Stimulated activated CD8-positive, alpha-beta memory T cell treated with anti-CD3 and anti-CD28 coated beads, Interleukin-4, amount 100 ng/mL, for 4 hours (primary cell): ENCODE results near the gene LENG1.
A peak's percentile ranks its signal among the peaks of the same experiment; 100 is the strongest.

Experiments used
- DNase-seq, 2 donors: peaks; one replicate each; pipeline ENCODE4 v3.0.0-alpha.2; 2020; ENCODE audit warnings: low read depth in 2 of 2, low spot score in 1 of 2

Gene LENG1

DNA sequence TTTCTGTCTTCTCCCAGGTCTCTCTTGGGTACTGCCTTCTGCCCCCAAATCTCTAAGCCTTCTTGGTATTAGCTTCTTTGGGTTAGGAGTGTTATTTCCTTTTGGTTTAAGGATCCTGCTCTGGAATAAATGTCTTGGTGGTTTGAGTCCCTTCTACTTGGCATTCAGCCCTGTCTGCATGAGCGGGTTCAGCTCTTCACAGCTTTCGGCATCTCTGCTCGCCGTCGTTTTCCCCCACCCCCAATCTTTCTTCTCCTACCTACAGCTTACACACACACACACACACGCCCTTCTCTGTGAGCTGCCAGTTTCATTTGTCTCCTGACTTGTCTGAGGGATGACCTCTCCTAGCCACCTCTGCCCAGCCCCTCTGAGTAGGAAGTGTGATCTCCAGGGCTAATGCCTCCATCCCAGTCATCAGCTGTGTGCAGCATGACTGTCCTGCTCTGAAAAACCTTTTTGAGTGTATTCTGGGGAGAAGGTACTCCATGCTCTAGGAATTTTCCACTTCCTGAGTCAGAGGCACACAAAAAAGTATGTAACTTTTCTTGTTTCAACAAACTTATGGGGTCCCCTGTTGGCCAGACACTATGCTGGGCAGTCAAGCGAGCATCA is 17.2 kb downstream of the LENG1 start:
- no peak for DNase-seq

DNA sequence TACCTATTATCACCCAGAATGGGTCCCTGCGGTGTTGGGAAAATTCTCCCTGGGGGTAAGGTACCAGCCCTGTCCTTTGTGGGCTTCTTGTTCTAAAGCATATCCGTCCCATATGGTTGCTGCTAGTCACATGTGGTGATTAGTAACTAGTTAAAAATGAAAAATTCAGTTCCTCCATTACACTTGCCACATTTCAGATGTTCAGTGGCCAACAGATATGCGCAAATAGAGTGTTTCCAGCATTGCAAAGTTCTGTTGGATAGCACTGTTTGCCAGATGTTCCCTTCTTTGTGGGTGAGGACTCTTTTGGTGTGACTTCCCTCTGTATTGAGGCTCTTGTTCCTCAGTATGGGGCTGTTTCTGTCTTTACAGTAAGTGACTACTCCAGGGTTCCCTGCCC is 18.2 kb downstream of the LENG1 start:
- no peak for DNase-seq

DNA sequence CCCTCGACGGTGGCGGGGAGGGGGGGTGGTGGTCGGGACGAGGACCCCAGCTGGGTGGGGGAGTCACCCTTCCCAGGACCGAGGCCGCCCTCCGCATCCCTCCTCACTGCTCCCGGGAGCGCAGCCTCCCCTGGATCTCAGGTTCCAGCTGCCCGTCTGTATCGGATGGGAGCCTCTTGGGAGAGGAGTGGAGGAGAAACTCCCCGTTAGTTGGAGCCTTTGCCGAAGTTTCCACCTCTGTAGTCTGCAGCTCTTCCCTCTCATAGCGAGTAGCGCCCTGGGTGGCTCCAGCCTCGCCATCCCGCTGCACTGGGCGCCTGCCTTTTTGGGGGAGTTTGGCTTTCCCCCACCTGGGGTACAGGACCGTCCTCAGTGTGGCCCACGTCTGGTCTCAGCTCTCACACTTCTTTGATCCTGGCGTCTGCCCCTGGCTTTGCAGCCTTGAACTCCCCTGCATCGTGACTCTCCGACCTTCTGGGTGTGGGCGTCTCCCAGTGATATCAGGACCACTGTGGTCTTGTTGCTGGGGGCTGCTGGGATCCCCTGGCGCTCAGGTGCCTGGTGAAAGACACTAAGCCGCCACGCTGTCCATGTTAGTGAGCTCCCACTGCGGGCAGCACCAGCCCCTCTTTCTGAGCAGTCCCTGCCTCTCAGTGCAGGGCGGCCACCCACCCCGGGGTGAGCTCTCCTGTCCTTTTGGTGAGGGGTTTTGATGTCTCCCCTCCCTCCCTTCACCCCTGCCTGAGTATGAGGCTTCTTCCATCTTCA is 20.8 kb downstream of the LENG1 start:
- no peak for DNase-seq

DNA sequence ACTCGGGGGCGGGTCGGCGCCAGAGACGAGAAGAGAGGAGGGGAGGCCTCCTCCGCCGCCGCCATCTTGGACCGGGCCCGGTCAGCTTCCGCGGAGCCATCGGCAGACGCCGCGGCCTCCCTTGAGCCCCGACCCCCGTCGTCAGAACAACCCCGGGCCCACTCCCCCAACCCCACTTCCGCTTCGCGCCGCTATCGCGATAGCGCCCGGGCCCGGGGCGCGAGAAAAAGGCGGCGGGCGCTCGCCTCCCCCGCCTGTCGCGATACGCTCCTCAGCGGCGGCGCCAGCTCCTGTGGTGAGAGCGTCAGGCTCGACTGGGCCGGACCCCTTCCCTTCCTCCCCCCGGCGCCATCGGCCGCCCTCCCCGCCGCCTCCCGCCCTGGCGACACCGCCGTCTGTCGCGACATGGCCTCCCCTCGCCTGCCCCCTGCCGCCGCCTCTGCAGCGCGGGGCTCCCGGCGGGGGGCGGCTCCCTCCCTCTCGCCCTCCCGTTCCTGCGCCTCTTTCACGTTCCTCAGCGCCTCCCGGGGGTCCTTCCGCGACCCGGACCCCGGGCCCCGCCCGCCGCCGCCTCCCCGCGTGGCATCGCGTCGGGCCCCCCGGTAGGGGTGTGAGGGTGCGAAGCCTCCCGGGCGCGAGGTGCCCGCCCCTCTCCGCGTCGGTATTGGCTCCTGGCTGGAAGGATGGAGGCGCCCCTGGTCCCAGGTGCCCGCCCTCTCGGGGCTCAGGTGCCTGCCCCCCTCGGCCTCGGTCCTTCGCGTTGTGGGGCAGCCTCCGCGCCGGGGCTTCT is 21.6 kb downstream of the LENG1 start, which contains the start of gene CNOT3:
Gene CNOT3 (plus strand): TSS at position 64 of the 790 bp plus-strand sequence. CDS start 5,217 bp downstream, outside the sequence.
- no peak for DNase-seq

DNA sequence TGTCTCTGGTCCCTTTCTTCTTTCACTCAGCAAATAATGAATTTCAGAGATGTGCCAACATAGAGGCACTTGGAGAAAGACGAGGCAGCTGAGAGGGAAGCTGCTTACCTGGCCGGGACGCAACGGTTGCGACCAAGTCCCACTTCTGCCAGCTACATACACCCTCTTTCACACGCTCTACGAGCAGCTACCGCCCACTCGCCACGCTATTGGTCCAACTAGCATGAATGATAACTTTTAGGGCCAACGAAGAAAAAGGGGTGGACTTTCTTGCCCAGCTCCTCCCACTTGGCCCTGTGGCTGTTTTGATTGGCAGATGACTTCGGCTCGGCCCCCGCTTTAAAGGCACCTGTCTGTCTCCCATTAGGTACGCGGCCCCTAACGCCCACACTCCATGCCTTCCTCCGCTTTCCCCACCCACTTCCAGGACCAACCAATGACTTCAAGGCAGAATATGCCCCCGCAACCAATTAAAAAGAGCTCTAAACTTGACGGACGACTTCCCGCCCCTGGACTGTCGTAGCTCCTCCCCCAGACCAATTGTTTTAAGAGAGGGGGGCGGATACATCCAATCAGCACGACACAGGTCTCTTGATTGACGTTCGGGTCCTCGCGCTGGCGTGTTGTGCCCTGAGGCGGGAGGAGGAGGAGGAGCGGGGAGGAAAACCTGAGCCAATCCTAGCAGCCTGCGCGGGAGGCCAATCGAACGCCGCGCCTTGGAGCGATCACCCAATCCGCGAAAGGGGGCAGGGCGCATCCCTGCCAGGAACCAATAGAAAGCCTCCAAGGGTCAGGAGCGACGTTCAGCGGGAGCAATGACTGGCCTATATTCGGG is 22.4 kb downstream of the LENG1 start:
- DNase-seq: peak; percentile 95 to 99

DNA sequence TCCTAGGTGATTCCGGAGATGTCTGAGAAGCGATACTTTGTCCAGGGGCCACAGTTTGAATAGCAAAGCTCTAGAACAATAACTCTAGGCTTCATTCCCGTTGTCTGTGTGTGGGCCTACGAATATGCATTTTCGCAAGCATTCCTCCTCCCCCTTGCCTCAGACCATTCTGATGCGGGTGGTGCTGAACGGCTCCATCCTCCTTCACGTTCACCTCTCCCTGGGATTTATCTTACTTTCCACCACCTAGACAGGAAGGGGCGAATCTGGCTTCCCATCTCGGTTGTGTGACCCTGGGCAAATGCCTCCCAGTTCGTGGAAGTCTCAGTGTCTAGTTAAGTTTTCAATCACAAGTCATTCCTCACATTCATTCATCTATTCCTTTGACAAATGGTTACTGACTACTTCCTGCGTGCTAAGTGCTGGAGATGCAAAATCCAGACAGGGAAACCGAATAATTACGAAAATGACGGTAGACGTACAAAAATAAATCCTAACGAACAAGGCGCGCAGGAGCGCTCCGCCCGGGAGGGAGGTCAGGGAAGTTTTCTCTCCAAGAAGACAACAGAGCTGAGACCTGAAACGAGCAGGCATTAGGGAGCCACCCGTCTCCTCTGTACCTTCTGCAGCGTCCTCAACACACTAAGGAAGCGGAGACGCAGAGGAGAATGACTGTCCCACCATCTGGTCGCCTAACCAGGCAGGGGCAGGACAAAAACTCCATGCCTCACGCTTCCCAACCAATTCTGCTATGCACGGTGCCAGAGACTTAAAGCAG is 23.2 kb downstream of the LENG1 start:
- no peak for DNase-seq

DNA sequence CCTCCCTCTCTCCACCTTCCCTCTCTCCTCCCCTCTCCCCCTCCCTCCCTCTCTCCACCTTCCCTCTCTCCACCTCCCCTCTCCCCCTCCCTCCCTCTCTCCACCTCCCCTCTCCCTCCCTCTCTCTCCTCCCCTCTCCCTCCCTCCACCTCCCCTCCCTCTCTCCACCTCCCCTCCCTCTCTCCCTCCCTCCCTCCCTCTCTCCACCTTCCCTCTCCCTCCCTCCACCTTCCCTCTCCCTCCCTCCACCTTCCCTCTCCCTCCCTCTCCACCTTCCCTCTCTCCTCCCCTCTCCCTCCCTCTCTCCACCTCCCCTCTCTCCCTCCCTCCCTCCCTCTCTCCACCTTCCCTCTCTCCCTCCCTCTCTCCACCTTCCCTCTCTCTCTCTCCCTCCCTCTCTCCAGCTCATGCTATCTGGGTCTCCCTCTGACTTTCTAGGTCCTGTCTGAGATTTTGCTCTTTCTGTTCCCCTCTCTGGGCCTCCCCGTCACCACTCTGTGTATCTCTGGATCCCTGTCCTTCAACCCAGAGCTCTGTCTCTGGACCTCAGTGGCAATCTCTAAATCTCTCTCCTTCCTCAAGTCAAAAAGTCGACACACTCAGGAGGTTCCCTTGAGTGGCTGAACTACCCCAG is 25.4 kb downstream of the LENG1 start:
- no peak for DNase-seq

DNA sequence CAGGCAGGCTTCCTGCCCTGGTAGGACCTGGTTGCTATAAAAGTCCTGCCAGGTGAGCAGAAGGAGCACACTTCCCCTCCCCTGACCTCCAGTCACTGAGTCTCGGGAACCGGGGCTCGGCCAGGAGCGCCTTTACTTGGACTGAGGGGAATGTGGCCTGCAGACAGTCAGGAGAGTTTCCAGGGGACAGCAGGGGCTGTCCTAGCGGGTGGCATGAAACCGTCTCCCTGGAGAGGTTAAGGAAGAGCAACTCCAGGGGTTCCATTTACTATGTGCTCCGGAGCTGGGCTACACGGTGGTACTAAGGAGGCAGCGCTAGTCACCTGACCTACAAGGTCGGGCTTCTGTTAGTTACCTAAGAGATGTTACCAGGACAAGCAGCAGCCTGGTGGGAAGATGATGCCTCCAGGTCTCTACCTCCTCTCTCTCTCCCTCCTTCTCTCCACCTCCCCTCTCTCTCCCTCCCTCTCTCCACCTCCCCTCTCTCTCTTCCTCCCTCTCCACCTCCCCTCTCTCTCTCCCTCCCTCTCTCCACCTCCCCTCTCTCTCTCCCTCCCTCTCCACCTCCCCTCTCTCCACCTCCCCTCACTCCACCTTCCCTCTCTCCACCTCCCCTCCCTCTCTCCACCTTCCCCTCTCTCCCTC is 26.1 kb downstream of the LENG1 start:
- DNase-seq: no peak

DNA sequence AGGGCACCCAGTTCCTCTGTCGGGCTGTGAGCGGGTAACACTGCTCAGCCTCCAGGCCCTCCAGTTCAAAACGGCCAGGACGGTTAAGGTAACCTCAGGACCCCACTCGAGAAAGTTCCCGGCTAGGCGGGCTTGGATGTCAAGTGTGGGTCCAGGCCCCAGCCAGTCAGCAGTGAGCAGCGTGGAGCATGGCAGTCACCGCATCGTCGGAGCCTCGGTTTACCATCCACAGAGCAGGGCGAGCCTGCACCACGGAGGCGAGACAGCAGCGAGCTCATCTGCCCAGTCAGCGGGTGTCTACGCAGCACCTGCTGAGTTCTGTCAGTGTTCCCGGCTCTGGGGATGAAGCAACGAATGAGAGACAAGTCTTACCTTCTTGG is 29.9 kb downstream of the LENG1 start:
- DNase-seq: no peak

DNA sequence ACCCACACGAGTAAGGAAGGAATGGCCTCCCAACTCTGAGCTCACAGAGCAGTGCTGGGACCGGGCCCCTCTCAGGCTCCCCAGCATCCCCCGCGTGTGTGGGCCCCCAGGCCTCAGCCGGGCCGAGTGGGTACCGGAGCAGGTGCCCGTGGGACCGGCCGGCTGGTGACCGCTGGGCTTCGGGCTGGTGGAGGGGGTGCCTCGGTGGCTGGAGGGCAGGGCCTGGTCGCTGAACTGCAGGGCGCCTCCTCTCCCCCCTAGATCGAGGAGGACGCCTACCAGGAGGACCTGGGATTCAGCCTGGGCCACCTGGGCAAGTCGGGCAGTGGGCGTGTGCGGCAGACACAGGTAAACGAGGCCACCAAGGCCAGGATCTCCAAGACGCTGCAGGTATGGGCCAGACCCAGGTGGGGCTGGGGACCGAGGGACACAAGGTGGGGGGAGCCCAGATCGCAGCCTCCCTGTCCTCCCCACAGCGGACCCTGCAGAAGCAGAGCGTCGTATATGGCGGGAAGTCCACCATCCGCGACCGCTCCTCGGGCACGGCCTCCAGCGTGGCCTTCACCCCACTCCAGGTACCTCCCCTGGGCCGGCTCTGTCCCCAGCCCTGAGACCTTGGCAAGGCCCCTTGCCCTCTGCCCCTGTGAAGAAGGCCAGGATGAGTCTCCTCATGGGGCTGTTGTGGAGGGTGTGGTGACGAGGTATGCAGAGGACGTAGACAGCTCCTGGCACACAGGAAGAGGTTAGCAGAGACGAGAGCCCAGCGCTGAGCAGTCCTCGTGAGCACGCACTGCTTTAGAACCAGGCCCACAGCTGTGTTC is 30.5 kb downstream of the LENG1 start:
- no peak for DNase-seq

DNA sequence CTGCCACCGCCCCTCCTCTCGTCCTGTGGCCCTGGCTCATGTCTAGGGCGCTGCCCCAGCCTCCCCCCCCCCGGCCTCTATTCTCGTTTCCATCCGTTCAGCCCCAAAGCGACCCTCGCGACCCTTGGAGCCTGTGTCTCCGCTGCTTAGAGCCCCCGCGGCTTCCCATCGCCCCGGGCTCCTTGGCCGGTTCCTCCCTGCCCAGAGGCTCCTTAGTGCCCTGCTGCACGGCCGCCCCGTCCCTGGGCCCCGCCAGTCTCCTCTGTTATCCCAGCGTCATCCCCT is 31.1 kb downstream of the LENG1 start:
- no peak for DNase-seq

DNA sequence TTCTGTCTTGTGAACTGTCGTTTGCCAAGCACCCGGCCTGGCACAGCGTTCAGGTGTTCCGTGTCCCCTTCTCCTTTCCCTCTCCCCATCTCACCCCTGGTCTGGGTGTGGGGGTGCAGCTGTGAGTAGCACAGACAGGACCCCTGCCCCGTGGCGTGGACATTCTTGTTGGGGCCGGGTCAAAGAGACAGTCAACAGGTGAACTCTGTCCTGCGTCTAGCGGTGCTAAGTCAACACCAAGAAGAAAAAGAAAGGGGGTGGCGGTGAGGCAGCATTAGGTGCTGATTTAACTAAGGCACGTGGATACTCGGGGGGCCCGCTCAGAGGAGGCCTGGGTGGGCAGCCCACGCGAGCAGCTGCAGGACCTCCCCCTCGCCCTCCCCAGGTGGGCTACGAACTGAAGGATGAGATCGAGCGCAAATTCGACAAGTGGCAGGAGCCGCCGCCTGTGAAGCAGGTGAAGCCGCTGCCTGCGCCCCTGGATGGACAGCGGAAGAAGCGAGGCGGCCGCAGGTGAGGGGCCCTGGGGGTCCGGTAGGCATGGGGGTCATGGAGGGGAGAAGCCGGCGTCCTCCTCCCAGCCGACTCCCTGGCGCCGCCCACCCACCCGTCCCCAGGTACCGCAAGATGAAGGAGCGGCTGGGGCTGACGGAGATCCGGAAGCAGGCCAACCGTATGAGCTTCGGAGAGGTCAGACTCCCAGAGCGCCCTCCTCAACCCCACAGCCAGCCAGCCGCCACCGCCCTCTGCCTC is 31.7 kb downstream of the LENG1 start:
- no peak for DNase-seq

DNA sequence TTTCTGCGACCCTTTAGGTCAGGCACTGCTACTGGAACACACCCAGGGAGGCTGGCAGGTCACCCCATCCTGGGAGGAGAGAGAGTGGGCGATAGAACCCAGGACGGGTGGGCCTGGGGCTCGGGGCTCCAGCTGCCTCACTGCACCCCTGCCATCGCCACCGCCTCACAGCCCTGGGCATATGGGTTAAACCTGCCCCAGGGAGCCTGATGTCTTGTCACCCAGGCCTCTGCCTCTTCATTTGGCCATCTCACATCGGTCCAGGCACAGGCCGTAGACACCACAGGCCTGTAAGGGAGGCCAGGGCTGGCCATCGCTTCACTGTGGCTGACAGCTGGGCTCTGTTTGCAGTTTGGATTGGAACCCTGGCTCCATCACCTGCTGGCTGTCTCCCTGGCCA is 33.8 kb downstream of the LENG1 start:
- no peak for DNase-seq

DNA sequence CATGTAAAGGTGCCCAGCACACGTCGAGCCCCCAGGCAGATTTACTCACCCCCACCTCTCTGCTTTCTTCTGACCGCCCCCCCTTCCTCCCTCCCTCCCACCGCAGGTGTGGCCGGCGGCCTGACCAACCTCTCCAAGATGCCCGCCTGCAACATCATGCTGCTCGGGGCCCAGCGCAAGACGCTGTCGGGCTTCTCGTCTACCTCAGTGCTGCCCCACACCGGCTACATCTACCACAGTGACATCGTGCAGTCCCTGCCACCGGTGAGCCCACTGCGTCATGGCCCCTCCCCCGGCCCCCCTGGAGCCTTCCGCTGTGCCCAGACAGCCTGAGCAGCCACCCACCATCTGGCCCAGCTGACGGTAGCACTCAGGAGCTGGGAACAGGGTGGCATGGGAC is 35.1 kb downstream of the LENG1 start:
- DNase-seq: no peak

DNA sequence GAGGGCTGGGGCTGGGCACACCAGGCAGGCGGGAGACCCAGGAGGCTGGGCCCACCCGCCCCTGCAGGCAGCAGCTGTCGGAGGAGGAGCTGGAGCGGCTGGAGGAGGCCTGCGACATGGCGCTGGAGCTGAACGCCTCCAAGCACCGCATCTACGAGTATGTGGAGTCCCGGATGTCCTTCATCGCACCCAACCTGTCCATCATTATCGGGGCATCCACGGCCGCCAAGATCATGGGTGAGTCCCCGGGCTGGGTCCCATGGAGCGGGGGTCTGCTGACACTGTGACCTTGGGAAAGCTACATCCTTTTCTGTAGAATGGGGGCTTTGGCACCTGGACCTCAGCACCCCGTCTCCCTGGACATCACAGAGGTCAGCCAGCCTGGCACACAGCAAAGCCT is 35.8 kb downstream of the LENG1 start:
- no peak for DNase-seq

DNA sequence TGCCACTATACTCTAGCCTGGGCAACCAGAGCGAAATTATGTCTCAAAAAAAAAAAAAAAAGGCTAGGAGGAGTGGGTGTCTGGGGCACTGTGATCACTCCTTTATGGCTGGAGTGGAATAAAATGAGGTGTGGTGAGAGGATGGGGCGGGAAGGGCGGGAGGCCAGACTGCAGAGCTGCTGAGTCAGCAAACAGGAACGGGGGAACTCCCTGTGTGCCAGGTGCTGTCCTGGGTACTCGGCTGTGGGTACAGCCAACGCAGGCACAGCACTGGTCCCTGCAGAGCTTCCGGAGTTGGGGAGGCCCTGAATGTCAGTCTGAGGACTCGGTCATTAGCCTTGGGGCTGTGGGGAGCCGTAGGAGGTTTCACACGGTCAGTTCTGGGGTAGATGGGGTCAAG is 38.3 kb downstream of the LENG1 start:
- DNase-seq: no peak

DNA sequence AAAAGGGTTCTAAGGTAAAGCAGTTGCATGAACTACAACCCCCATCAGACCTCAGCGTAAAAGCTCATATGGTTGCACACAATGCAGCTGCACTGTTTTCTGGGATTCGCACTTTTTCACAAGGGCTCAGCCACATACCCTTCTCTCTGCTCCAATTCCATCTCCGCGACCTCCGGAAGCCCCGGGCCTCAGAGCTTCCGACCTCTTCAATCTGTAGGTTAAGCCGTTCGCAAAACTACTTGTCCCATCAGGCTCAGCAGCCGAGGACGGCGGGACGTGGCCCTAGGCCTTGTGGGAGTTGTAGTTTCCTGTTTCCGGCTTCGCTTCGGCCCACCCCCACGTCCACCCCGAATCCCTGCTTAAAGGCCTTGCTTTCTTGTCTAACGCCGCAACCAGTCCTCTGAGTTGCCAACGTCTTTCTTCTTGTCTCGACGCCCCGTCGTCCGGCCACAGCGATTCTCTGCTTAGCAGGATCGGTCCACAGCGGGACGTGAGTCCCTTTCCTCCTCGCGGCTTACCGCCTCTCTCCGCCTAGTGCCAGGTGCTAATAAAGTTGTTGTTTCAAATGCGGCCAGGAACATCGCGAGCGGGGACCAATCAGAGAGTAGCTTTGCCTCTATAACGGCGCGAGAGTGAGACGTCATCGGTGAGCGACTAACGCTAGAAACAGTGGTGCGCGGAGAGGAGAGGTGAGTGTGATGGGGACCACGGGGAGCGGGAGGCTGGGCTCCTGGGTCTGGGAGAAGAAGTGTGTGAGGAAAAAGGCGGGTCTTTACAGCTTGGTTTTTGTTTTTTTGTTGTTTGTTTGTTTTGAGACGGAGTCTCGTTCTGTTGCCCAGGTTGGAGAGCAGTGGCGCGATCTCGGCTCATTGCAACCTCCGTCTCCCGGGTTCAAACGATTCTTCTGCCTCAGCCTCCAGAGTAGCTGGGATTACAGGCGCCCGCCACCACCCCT is 44.1 kb downstream of the LENG1 start, which contains the start of the genes PRPF31 and TFPT:
Gene PRPF31 (plus strand): TSS at position 646 of the 955 bp plus-strand sequence. CDS start 2,525 bp downstream, outside the sequence.
Gene TFPT (minus strand): TSS at position 549 of the 955 bp plus-strand sequence. CDS start 388 bp downstream, at position 161.
- DNase-seq: peak; percentile 93 to 99
